ENCODE results near the gene DTX3L.

GRCh38 chr3:122548076-122548475 lies 16.1 kb upstream of the DTX3L start:
- no peak for TF ChIP-seq EP300 (IDR thresholded peaks at IDR 0.05; ENCODE audit: borderline replicate concordance)
- no peak for TF ChIP-seq FOXM1 (IDR thresholded peaks at IDR 0.05; ENCODE audit: borderline replicate concordance, low read depth)
- no peak for TF ChIP-seq YY1 (IDR thresholded peaks at IDR 0.05; ENCODE audit: low read depth)
- no peak for TF ChIP-seq TAF1 (IDR thresholded peaks at IDR 0.05; ENCODE audit: low read depth)
- no peak for TF ChIP-seq EGR1 (IDR thresholded peaks at IDR 0.05)

All from Ishikawa (cell line).